GM12878 (cell line): ENCODE results near the gene PHACTR1. TPM values are rescaled to one million over a fixed set of nuclear protein-coding genes. Genes with fewer than 3 reads are reported as not detected.

Experiments used
- ATAC-seq: fragments of 200-7000 bp; cut with Tn5 transposase; 3 replicates; pipeline ENCODE4 v1.9.1; 2020; ENCODE audit warnings: mild to moderate bottlenecking, moderate library complexity
- BruUV-seq: library from RNA; stranded (reverse); fragments of 400-500 nt; replicated peaks from 2 replicates; lab custom pipeline; 2021; lab: Mats Ljungman, UMichigan
- CTCF ChIA-PET: fragments of 300-600 bp; sonication (Branson Sonifier 250); formaldehyde crosslinking; extraction: SDS; loops from one replicate; lab custom pipeline; 2021; ENCODE audit warnings: inconsistent platforms; lab: Yijun Ruan, JAX
- POLR2A ChIA-PET: fragments of 350-600 bp; formaldehyde crosslinking; extraction: SDS; loops from one replicate; lab custom pipeline; 2021; ENCODE audit warnings: inconsistent platforms; lab: Charles Lee
- RAD21 ChIA-PET: fragments of 300-600 bp; sonication (Branson Sonifier 250); formaldehyde crosslinking; loops from one replicate; lab custom pipeline; 2023; ENCODE audit warnings: antibody characterized with exemption; ENCODE audit not compliant: unreplicated experiment; lab: Charles Lee
- SMC1A ChIA-PET: fragments of 300-600 bp; sonication (Branson Sonifier 250); formaldehyde crosslinking; loops from one replicate; lab custom pipeline; 2023; ENCODE audit not compliant: unreplicated experiment, uncharacterized antibody; lab: Charles Lee
- DNase-seq: peaks from one replicate; pipeline ENCODE4 v3.0.0-alpha.2; 2011; ENCODE audit warnings: low read depth, low spot score
- FAIRE-seq: peaks from 3 replicates; lab custom pipeline; 2011; peaks lifted over from hg19 to GRCh38; lab: Jason Lieb, UNC
- H2AFZ ChIP-seq: 2 replicates; pipeline ENCODE4 v1.6.0; 2011; ENCODE audit warnings: low read depth, low read length, control low read depth; ENCODE audit not compliant: control insufficient read depth
- H3K27ac ChIP-seq: 2 replicates; pipeline ENCODE4 v1.5.1; 2011; ENCODE audit warnings: control low read depth; ENCODE audit not compliant: control insufficient read depth, insufficient read depth
- H3K27me3 ChIP-seq, 2 experiments: replicated peaks in 1 of 2; 2 replicates each; pipeline versions ENCODE4 v1.6.0 to v1.6.1; 2011; ENCODE audit warnings: low read length in 1 of 2; ENCODE audit not compliant: control insufficient read depth in 2 of 2, insufficient read depth in 2 of 2
- H3K36me3 ChIP-seq, 2 experiments: 2 replicates each; pipeline ENCODE4 v1.5.1; 2011; ENCODE audit warnings: low read length in 1 of 2; ENCODE audit not compliant: control insufficient read depth in 2 of 2, insufficient read depth in 2 of 2
- H3K4me1 ChIP-seq: 2 replicates; pipeline ENCODE4 v1.6.1; 2011; ENCODE audit warnings: mild to moderate bottlenecking, low read length, moderate library complexity, mixed read lengths; ENCODE audit not compliant: control insufficient read depth, insufficient read depth
- H3K4me2 ChIP-seq: 2 replicates; pipeline ENCODE4 v1.6.0; 2011; ENCODE audit warnings: control low read depth; ENCODE audit not compliant: control insufficient read depth, insufficient read depth
- H3K4me3 ChIP-seq: fragments of 200-600 bp; sonication (generic); 2 replicates; pipeline ENCODE4 v1.5.1; 2016
- H3K79me2 ChIP-seq: 2 replicates; pipeline ENCODE4 v1.6.0; 2011; ENCODE audit warnings: low read length; ENCODE audit not compliant: control insufficient read depth, insufficient read depth
- H3K9ac ChIP-seq: 2 replicates; pipeline ENCODE4 v1.8.0; 2011; ENCODE audit warnings: low read length, control low read depth, mixed read lengths; ENCODE audit not compliant: control insufficient read depth, insufficient read depth
- H3K9me3 ChIP-seq: replicated peaks from 3 replicates; pipeline ENCODE4 v1.5.1; 2011; ENCODE audit warnings: mild to moderate bottlenecking, low read length; ENCODE audit not compliant: control insufficient read depth, insufficient read depth
- H4K20me1 ChIP-seq: 2 replicates; pipeline ENCODE4 v1.6.0; 2011; ENCODE audit not compliant: control insufficient read depth, insufficient read depth
- CEBPB ChIP-seq, 2 experiments: fragments of 150-350 bp in 1 of 2; IDR thresholded peaks; 2 replicates each; pipeline ENCODE4 v1.6.1; 2012 to 2014; ENCODE audit warnings: low read depth in 2 of 2, low read length in 2 of 2, borderline replicate concordance in 1 of 2, inconsistent platforms in 1 of 2
- CREM ChIP-seq: IDR thresholded peaks from 2 replicates; pipeline ENCODE4 v1.6.1; 2014; ENCODE audit warnings: antibody characterized with exemption, low read depth
- ETV6 ChIP-seq, 2 experiments: fragments of 450-650 bp in 1 of 2; IDR thresholded peaks in 1 of 2; conservative IDR thresholded peaks in 1 of 2; 2 replicates each; pipeline ENCODE4 v1.6.1; 2014; ENCODE audit warnings: antibody characterized with exemption in 1 of 2, borderline replicate concordance in 1 of 2, low read depth in 1 of 2, mild to moderate bottlenecking in 1 of 2, moderate library complexity in 1 of 2
- GABPA ChIP-seq: IDR thresholded peaks from 2 replicates; pipeline ENCODE4 v1.6.1; 2014; ENCODE audit warnings: antibody characterized with exemption, low read depth, mild to moderate bottlenecking, inconsistent platforms
- MEF2A ChIP-seq: IDR thresholded peaks from 2 replicates; pipeline ENCODE4 v1.6.1; 2011; ENCODE audit warnings: low read depth, mild to moderate bottlenecking, low read length, moderate library complexity; ENCODE audit not compliant: insufficient read depth
- RFX5 ChIP-seq: IDR thresholded peaks from 2 replicates; pipeline ENCODE4 v1.6.1; 2011; ENCODE audit warnings: low read depth, low read length, improper control_type of control experiment
- SMC3 ChIP-seq: IDR thresholded peaks from 2 replicates; pipeline ENCODE4 v1.6.1; 2011; ENCODE audit warnings: low read length, improper control_type of control experiment, borderline replicate concordance
- STAT1 ChIP-seq: fragments of 450-650 bp; conservative IDR thresholded peaks from 2 replicates; pipeline ENCODE4 v1.6.1; 2014; ENCODE audit warnings: antibody characterized with exemption, mild to moderate bottlenecking
- YBX1 ChIP-seq: fragments of 450-650 bp; IDR thresholded peaks from 2 replicates; pipeline ENCODE4 v1.6.1; 2016; ENCODE audit warnings: antibody characterized with exemption
- ZNF687 ChIP-seq: fragments of 450-650 bp; IDR thresholded peaks from 2 replicates; pipeline ENCODE4 v1.6.1; 2017; ENCODE audit warnings: mild to moderate bottlenecking, moderate library complexity
- WGBS: methylation state at CpG from one replicate; pipeline ENCODE4 v1.1.6; 2016; ENCODE audit warnings: low lambda C conversion rate; ENCODE audit not compliant: insufficient replicate concordance, insufficient coverage; ENCODE audit errors: missing lambda C conversion rate; 5-methylcytosine and 5-hydroxymethylcytosine counted together
- in situ Hi-C: fragments of 300-500 bp; cut with MboI; formaldehyde crosslinking; loops from 9 replicates; pipeline ENCODE4 v1.14.3; 2018; ENCODE audit warnings: mixed read lengths
- intact Hi-C: fragments of 100-400 bp; cut with micrococcal nuclease; formaldehyde crosslinking; loops from one replicate; pipeline ENCODE4 v1.14.2; 2022; ENCODE audit not compliant: unreplicated experiment
- polyA plus RNA-seq, 11 experiments: library from polyadenylated mRNA; depleted of rRNA in 4 of 11; unstranded in 6 of 11; stranded (reverse) in 5 of 11; fragments of >200 nt; fragmentation: Nextera tagmentation in 4 of 11; fragmentation: Illumina TruSeq in 1 of 11; extraction: Ambion mirVana in 4 of 11; extraction: Trizol in 1 of 11; gene quantifications; 1 replicate in 1 of 11; 2 replicates in 10 of 11; pipeline versions ENCODE4 v1.2.1 to v1.2.3, GENCODE V29; 2011 to 2016; ENCODE audit warnings: inconsistent platforms in 2 of 11, missing spikeins in 2 of 11, low read depth in 1 of 11
- total RNA-seq, 4 experiments: library from RNA; depleted of rRNA in 3 of 4; stranded (reverse); fragments of >200 nt in 3 of 4; fragmentation: Illumina TruSeq in 1 of 4; extraction: Trizol in 1 of 4; gene quantifications; 2 replicates each; pipeline versions ENCODE4 v1.2.1 to v1.2.3, GENCODE V29; 2013 to 2021

PHACTR1 gene
- total and polyA plus RNA-seq, 10 of the 15 experiments (the other 5 are each of a cell fraction or from before 2014, with no cell fraction given) = 34.2 to 94.6 (median 62.3) TPM

- Histone ChIP-seq H3K4me2 (no peak overlapping the region), H3K79me2 (no peaks in the 10 kb centered on the region), H2AFZ (no peak overlapping the region), H3K27me3 (peaks cover 1 to 10% of the 10 kb centered on the region in 2 experiments; a peak in 3 of 4 replicates), H3K4me1 (no peaks in the 10 kb centered on the region), H3K9me3 (no peaks in the 10 kb centered on the region), H3K9ac (no peak overlapping the region), H3K27ac (no peak overlapping the region), H4K20me1 (no peaks in the 10 kb centered on the region), H3K36me3 (no peaks in the 10 kb centered on the region), H3K4me3 (no peak overlapping the region)
- in situ Hi-C loops = no loop called here
- TF ChIP-seq YBX1 (no peak), ZNF687 (no peak), CREM (no peak), MEF2A (no peak), GABPA (no peak), STAT1 (no peak), ETV6 (conservative IDR thresholded peaks at IDR 0.05 in 1 of 2, IDR thresholded peaks at IDR 0.05 in 1 of 2; ENCODE audit: borderline replicate concordance in 1 of 2, low read depth in 1 of 2) (no peak), RFX5 (no peak), SMC3 (no peak), CEBPB (IDR thresholded peaks at IDR 0.05; ENCODE audit: borderline replicate concordance in 1 of 2, low read depth in 2 of 2, low read length in 2 of 2) (no peak)
- intact Hi-C loops = loop anchor here (10.0 kb wide), 1 partner anchor 424 kb away; the partner anchor contains the start of gene NOL7
- no peak for DNase-seq
- POLR2A ChIA-PET = no interaction called here
- RAD21 ChIA-PET = no interaction called here
- BruUV-seq = no TSS peak
- ATAC-seq = no peak
- SMC1A ChIA-PET = interaction anchor here (0.9 kb wide), 1 partner anchor 279 kb away, joined by 3 read pairs; no protein-coding TSS in a partner anchor
- no peak for FAIRE-seq
- CTCF ChIA-PET = interaction anchor here (1.0 to 7.3 kb wide), 3 partner anchors 10 to 141 kb away, joined by 3 to 169 read pairs (median 5); partner anchors contain the start of gene TBC1D7
- WGBS = 47% methylated on average over 1 of the region's 1 CpG
Observed at GRCh38 chr6:13190376-13190775, 473.8 kb downstream of the PHACTR1 start.
